GM23338 (cell line): ENCODE measurements around the gene TXN. TPM values are rescaled to one million over a fixed set of nuclear protein-coding genes. Genes with fewer than 3 reads are reported as not detected.

ENCODE experiments used
- ATAC-seq: fragments of 200-7000 bp; cut with Tn5 transposase; 3 replicates; pipeline ENCODE4 v1.9.1; 2020
- DNase-seq: peaks from one replicate; pipeline ENCODE4 v3.0.0-alpha.2; 2015; ENCODE audit warnings: low spot score
- H2AFZ ChIP-seq: fragments of 200-600 bp; sonication (generic); 2 replicates; pipeline ENCODE4 v1.8.0; 2016; ENCODE audit warnings: antibody characterized with exemption, mild to moderate bottlenecking, moderate library complexity
- H3F3A ChIP-seq: fragments of 200-600 bp; sonication (generic); replicated peaks from 2 replicates; pipeline ENCODE4 v1.8.0; 2017; ENCODE audit warnings: antibody characterized with exemption, mixed run types, low read depth
- H3K27ac ChIP-seq: fragments of 200-600 bp; sonication (generic); 2 replicates; pipeline ENCODE4 v1.6.1; 2016; ENCODE audit warnings: low read depth
- H3K27me3 ChIP-seq: fragments of 200-600 bp; sonication (generic); 2 replicates; pipeline ENCODE4 v1.8.0; 2016; ENCODE audit warnings: mild to moderate bottlenecking, mixed run types, moderate library complexity; ENCODE audit not compliant: insufficient read depth
- H3K36me3 ChIP-seq: fragments of 200-600 bp; sonication (generic); 2 replicates; pipeline ENCODE4 v1.8.0; 2016; ENCODE audit warnings: mild to moderate bottlenecking; ENCODE audit not compliant: insufficient read depth
- H3K4me1 ChIP-seq: fragments of 200-600 bp; sonication (generic); 2 replicates; pipeline ENCODE4 v1.8.0; 2016; ENCODE audit warnings: mild to moderate bottlenecking, moderate library complexity; ENCODE audit not compliant: insufficient read depth
- H3K4me2 ChIP-seq: fragments of 200-600 bp; sonication (generic); 2 replicates; pipeline ENCODE4 v1.7.1; 2017; ENCODE audit warnings: mixed run types
- H3K4me3 ChIP-seq: fragments of 200-600 bp; sonication (generic); 2 replicates; pipeline ENCODE4 v1.6.1; 2016; ENCODE audit warnings: mixed run types
- H3K79me2 ChIP-seq: fragments of 200-600 bp; sonication (generic); replicated peaks from 2 replicates; pipeline ENCODE4 v1.8.0; 2017; ENCODE audit warnings: mild to moderate bottlenecking; ENCODE audit not compliant: insufficient read depth
- H3K9me2 ChIP-seq: fragments of 200-600 bp; sonication (generic); 2 replicates; pipeline ENCODE4 v1.8.0; 2017; ENCODE audit not compliant: insufficient read depth
- H4K20me1 ChIP-seq: fragments of 200-600 bp; sonication (generic); replicated peaks from 2 replicates; pipeline ENCODE4 v1.8.0; 2017; ENCODE audit warnings: mild to moderate bottlenecking; ENCODE audit not compliant: insufficient read depth
- H3K27ac Mint-ChIP-seq: 2 replicates; pipeline ENCODE4 v1.8.0; 2020; ENCODE audit warnings: inconsistent platforms, mild to moderate bottlenecking, moderate library complexity, mixed read lengths
- H3K27me3 Mint-ChIP-seq: 3 replicates; pipeline ENCODE4 v1.8.0; 2022; ENCODE audit warnings: low read depth, mild to moderate bottlenecking, moderate library complexity, mixed read lengths, inconsistent platforms; ENCODE audit not compliant: insufficient read depth, poor library complexity
- H3K36me3 Mint-ChIP-seq: 3 replicates; pipeline ENCODE4 v1.8.0; 2021; ENCODE audit warnings: low read depth, mild to moderate bottlenecking, inconsistent platforms, moderate library complexity, mixed read lengths
- H3K4me1 Mint-ChIP-seq: 3 replicates; pipeline ENCODE4 v1.8.0; 2020; ENCODE audit warnings: mild to moderate bottlenecking, inconsistent platforms, mixed read lengths
- H3K4me3 Mint-ChIP-seq: 3 replicates; pipeline ENCODE4 v1.8.0; 2021; ENCODE audit warnings: moderate library complexity, mild to moderate bottlenecking, inconsistent platforms, mixed read lengths
- H3K9me3 Mint-ChIP-seq: 3 replicates; pipeline ENCODE4 v1.8.0; 2020; ENCODE audit warnings: moderate library complexity, mild to moderate bottlenecking, inconsistent platforms, mixed read lengths
- CREB1 ChIP-seq: fragments of 250-450 bp; sonication (Bioruptor Pico); IDR thresholded peaks from 2 replicates; pipeline ENCODE4 v1.5.0; 2020; ENCODE audit warnings: low read depth, mild to moderate bottlenecking, moderate library complexity
- EZH2 ChIP-seq: fragments of 200-600 bp; sonication (generic); IDR thresholded peaks from one replicate; pipeline ENCODE4 v1.8.0; 2017; ENCODE audit warnings: antibody characterized with exemption, mild to moderate bottlenecking, low read depth; ENCODE audit not compliant: unreplicated experiment
- EZH2phosphoT487 ChIP-seq: fragments of 200-600 bp; sonication (generic); IDR thresholded peaks from one replicate; pipeline ENCODE4 v1.8.1; 2018; ENCODE audit warnings: antibody characterized with exemption; ENCODE audit not compliant: unreplicated experiment
- NANOG ChIP-seq: IDR thresholded peaks from 2 replicates; pipeline ENCODE4 v1.6.1; 2016; ENCODE audit warnings: antibody characterized with exemption, borderline replicate concordance
- POLR2AphosphoS5 ChIP-seq: IDR thresholded peaks from 2 replicates; pipeline ENCODE4 v1.6.1; 2016; ENCODE audit warnings: antibody characterized with exemption, low read depth
- ZNF114 ChIP-seq: fragments of 250-450 bp; sonication (Bioruptor Pico); IDR thresholded peaks from 2 replicates; pipeline ENCODE4 v1.5.0; 2020; ENCODE audit warnings: mild to moderate bottlenecking, moderate library complexity
- ZNF331 ChIP-seq: fragments of 250-450 bp; sonication (Bioruptor Pico); IDR thresholded peaks from 2 replicates; pipeline ENCODE4 v1.5.0; 2020; ENCODE audit warnings: low read depth, mild to moderate bottlenecking, moderate library complexity
- ZNF462 ChIP-seq: fragments of 250-450 bp; sonication (Bioruptor Pico); IDR thresholded peaks from 2 replicates; pipeline ENCODE4 v1.5.0; 2020; ENCODE audit warnings: mild to moderate bottlenecking, moderate library complexity
- polyA plus RNA-seq: library from polyadenylated mRNA; unstranded; fragments of >200 nt; fragmentation: Nextera tagmentation; extraction: Ambion mirVana; gene quantifications from 2 replicates; pipeline ENCODE4 v1.2.1, GENCODE V29; 2016
- total RNA-seq: library from RNA; depleted of rRNA; stranded (reverse); fragments of >200 nt; shearing (Covaris generic); gene quantifications from 2 replicates; pipeline ENCODE4 v1.2.3, GENCODE V29; 2014

TXN gene
- total and polyA plus RNA-seq, 2 experiments from 2014 or later: 177 to 1,031 TPM

GRCh38 chr9:110287289-110287680 lies 31.0 kb upstream of the TXN start:
- no peak overlapping the region for H3K27ac ChIP-seq
- no peaks in the 10 kb centered on the region for H3K36me3 Mint-ChIP-seq
- no peak for ATAC-seq
- no peaks in the 10 kb centered on the region for H3K79me2 ChIP-seq
- no peaks in the 10 kb centered on the region for H4K20me1 ChIP-seq
- no peak for DNase-seq
- no peak overlapping the region for H3K27ac Mint-ChIP-seq
- H3K4me1 Mint-ChIP-seq: peaks cover 3% of the 10 kb centered on the region; the same call in 1 of the 3 replicates
- peaks cover 7% of the 10 kb centered on the region for H3K27me3 Mint-ChIP-seq
- H3K4me2 ChIP-seq: no peak overlapping the region
- no peak for TF ChIP-seq ZNF462 (CRISPR knock-in tag)
- TF ChIP-seq POLR2AphosphoS5: no peak
- no peak for TF ChIP-seq EZH2phosphoT487
- no peak for TF ChIP-seq CREB1 (CRISPR knock-in tag)
- no peak for TF ChIP-seq ZNF331 (CRISPR knock-in tag)
- TF ChIP-seq ZNF114 (CRISPR knock-in tag): no peak
- TF ChIP-seq NANOG: no peak
- TF ChIP-seq EZH2: no peak
- no peak overlapping the region for H3K4me3 ChIP-seq
- H3F3A ChIP-seq: no peaks in the 10 kb centered on the region
- no peak overlapping the region for H2AFZ ChIP-seq
- no peaks in the 10 kb centered on the region for H3K9me2 ChIP-seq
- H3K36me3 ChIP-seq: no peaks in the 10 kb centered on the region
- H3K4me3 Mint-ChIP-seq: no peak overlapping the region
- H3K27me3 ChIP-seq: no peaks in the 10 kb centered on the region
- no peaks in the 10 kb centered on the region; the same call in 2 of the 3 replicates for H3K9me3 Mint-ChIP-seq
- H3K4me1 ChIP-seq: no peaks in the 10 kb centered on the region
